Suppressor macrophage treated with lipopolysaccharide for 4 hours (primary cell): ENCODE results near the gene WDR53.
"Not testable (repeated sequence)": the region's sequence is repeated elsewhere in the genome, so short reads cannot be mapped to it uniquely, and the experiment has no call there.

ENCODE experiments used
- DNase-seq: peaks from one replicate; pipeline ENCODE4 v3.0.0-alpha.2; 2020

Gene WDR53

GRCh38 chr3:196517162-196517800 lies 51.1 kb downstream of the WDR53 start:
- no peak for DNase-seq

- no peak for DNase-seq
Observed at GRCh38 chr3:196514913-196515621, 53.3 kb downstream of the WDR53 start, which contains the start of gene SMCO1. SMCO1 (minus strand) TSS chr3:196515346; CDS start chr3:196515209, 137 bp downstream.

- DNase-seq, result no peak
Observed at GRCh38 chr3:196514350-196514716, 54.0 kb downstream of the WDR53 start.

GRCh38 chr3:196513697-196514349 lies 54.5 kb downstream of the WDR53 start:
- DNase-seq, result no peak

- DNase-seq, result not testable (repeated sequence)
Observed at GRCh38 chr3:196511646-196512425, 56.5 kb downstream of the WDR53 start.

GRCh38 chr3:196511108-196511507 lies 57.2 kb downstream of the WDR53 start:
- not testable (repeated sequence) for DNase-seq

- DNase-seq, result no peak
Observed at GRCh38 chr3:196506687-196507086, 61.7 kb downstream of the WDR53 start.

- DNase-seq, result no peak
Observed at GRCh38 chr3:196504556-196504955, 63.8 kb downstream of the WDR53 start.
